Measurements from ENCODE around the gene SLC1A7.

The SLC1A7 gene

GRCh38 chr1:53162621-53163020, 20.2 kb upstream of the SLC1A7 start:
- H3K4me3 ChIP-seq (replicated peaks in 1 of 2; ENCODE audit: low read depth in 2 of 2, low read length in 2 of 2): no peak overlapping the region
- no peak for DNase-seq (ENCODE audit: low read depth in 2 of 2)
- no peak for TF ChIP-seq CTCF (IDR thresholded peaks at IDR 0.05; ENCODE audit: low read depth, low read length)

DNA sequence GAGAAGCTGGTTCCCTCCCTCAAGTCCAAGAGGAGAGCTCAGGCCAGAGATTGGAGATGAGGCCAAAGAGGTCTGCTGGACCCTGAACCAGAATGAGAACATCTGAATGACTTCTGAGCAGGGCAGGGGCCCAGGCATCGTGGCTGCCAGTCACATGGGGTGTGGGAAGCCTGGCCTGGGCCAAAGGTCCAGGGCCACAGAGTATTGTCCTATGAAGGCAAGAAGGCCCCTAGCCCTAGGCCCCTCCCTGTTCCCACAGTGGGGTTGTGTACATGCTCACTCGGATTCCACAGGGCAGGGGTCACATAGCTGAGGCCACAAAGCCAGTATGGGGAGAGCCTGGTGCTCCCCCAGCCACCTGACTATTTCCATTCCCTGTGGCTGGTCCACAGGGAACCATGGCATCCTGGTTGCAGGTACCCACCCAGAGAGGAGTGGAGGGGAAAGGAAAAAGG, 18.5 kb upstream of the SLC1A7 start:
- no peak overlapping the region for H3K4me3 ChIP-seq (replicated peaks in 1 of 2; ENCODE audit: low read depth in 2 of 2, low read length in 2 of 2)
- DNase-seq (ENCODE audit: low read depth in 2 of 2): no peak
- no peak for TF ChIP-seq CTCF (IDR thresholded peaks at IDR 0.05; ENCODE audit: low read depth, low read length)

DNA sequence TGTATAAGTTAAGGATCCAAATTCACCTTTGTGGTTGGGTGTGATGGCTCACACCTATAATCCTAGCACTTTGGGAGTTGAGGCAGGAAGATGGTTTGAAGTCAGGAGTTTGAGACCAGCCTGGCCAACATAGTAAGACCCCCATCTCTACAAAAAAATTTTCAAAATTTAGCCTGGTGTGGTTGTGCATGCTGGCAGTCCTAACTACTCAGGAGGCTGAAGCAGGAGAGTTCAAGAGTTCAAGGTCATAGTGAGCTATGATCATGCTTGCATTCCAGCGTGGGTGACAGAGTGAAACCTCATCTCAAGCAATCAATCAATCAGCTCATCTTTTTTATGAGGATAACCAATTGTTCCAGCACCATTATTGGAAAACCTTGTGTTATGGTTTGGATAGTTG, 16.5 kb upstream of the SLC1A7 start:
- DNase-seq (ENCODE audit: low read depth in 2 of 2): no peak
- no peak for TF ChIP-seq CTCF (IDR thresholded peaks at IDR 0.05; ENCODE audit: low read depth, low read length)
- H3K4me3 ChIP-seq (replicated peaks in 1 of 2; ENCODE audit: low read depth in 2 of 2, low read length in 2 of 2): no peak overlapping the region

- TF ChIP-seq CTCF (IDR thresholded peaks at IDR 0.05; ENCODE audit: low read depth, low read length): no peak
- no peak for DNase-seq (ENCODE audit: low read depth in 2 of 2)
- H3K4me3 ChIP-seq (replicated peaks in 1 of 2; ENCODE audit: low read depth in 2 of 2, low read length in 2 of 2): no peak overlapping the region
These were observed 14.3 kb upstream of the SLC1A7 start for GRCh38 chr1:53156783-53157182.

- no peak overlapping the region for H3K4me3 ChIP-seq (replicated peaks in 1 of 2; ENCODE audit: low read depth in 2 of 2, low read length in 2 of 2)
- no peak for TF ChIP-seq CTCF (IDR thresholded peaks at IDR 0.05; ENCODE audit: low read depth, low read length)
- no peak for DNase-seq (ENCODE audit: low read depth in 2 of 2)
These were observed 13.5 kb upstream of the SLC1A7 start for GRCh38 chr1:53155945-53156344.

DNA sequence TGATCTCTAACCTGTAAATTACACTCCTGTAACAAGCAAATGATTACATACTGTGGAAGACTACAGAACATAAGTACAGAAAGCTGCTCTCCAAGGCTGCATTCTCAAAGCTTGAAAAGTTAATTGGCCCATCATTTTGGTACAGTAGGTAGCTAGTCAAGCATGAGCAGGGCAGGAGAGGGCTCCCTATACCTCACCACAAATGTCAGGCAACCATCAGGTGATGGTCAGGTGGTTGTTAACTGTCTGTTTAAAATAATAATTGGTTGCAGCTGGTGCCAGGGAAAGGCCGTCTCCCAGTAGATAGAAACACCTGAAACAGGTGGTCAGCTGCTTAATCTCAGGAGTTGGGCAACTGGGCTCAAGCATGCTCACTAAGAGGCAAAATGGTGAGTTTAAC, 13.1 kb upstream of the SLC1A7 start:
- H3K4me3 ChIP-seq (replicated peaks in 1 of 2; ENCODE audit: low read depth in 2 of 2, low read length in 2 of 2): no peak overlapping the region
- DNase-seq (ENCODE audit: low read depth in 2 of 2): no peak
- TF ChIP-seq CTCF (IDR thresholded peaks at IDR 0.05; ENCODE audit: low read depth, low read length): no peak

- H3K4me3 ChIP-seq (replicated peaks in 1 of 2; ENCODE audit: low read depth in 2 of 2, low read length in 2 of 2): no peak overlapping the region
- no peak for TF ChIP-seq CTCF (IDR thresholded peaks at IDR 0.05; ENCODE audit: low read depth, low read length)
- DNase-seq (ENCODE audit: low read depth in 2 of 2): no peak
These were observed 12.5 kb upstream of the SLC1A7 start for GRCh38 chr1:53154859-53155438.
